ENCODE measurements around the gene ZFAND3.

ZFAND3 gene

GRCh38 chr6:38161754-38162492, 342.4 kb downstream of the ZFAND3 start:
- DNase-seq (ENCODE audit: low read depth in 4 of 4, low spot score in 1 of 4): no peak

GRCh38 chr6:38162493-38163185, 343.1 kb downstream of the ZFAND3 start:
- DNase-seq (ENCODE audit: low read depth in 4 of 4, low spot score in 1 of 4): no peak

GRCh38 chr6:38163186-38164130, 343.9 kb downstream of the ZFAND3 start:
- no peak for DNase-seq (ENCODE audit: low read depth in 4 of 4, low spot score in 1 of 4)

GRCh38 chr6:38164131-38164481, 344.6 kb downstream of the ZFAND3 start:
- DNase-seq (ENCODE audit: low read depth in 4 of 4, low spot score in 1 of 4): no peak

GRCh38 chr6:38164671-38165108, 345.2 kb downstream of the ZFAND3 start:
- no peak for DNase-seq (ENCODE audit: low read depth in 4 of 4, low spot score in 1 of 4)

GRCh38 chr6:38166411-38167240, 347.1 kb downstream of the ZFAND3 start:
- DNase-seq (ENCODE audit: low read depth in 4 of 4, low spot score in 1 of 4): no peak

- DNase-seq (ENCODE audit: low read depth in 4 of 4, low spot score in 1 of 4): no peak
These were observed 348.1 kb downstream of the ZFAND3 start for GRCh38 chr6:38167598-38167997.

GRCh38 chr6:38168126-38168525, 348.6 kb downstream of the ZFAND3 start:
- no peak for DNase-seq (ENCODE audit: low read depth in 4 of 4, low spot score in 1 of 4)

GRCh38 chr6:38168699-38169098, 349.2 kb downstream of the ZFAND3 start:
- no peak for DNase-seq (ENCODE audit: low read depth in 4 of 4, low spot score in 1 of 4)

- no peak for DNase-seq (ENCODE audit: low read depth in 4 of 4, low spot score in 1 of 4)
These were observed 349.9 kb downstream of the ZFAND3 start for GRCh38 chr6:38169221-38169976.

GRCh38 chr6:38169977-38170526, 350.5 kb downstream of the ZFAND3 start:
- DNase-seq (ENCODE audit: low read depth in 4 of 4, low spot score in 1 of 4): no peak

- no peak for DNase-seq (ENCODE audit: low read depth in 4 of 4, low spot score in 1 of 4)
These were observed 351.3 kb downstream of the ZFAND3 start for GRCh38 chr6:38170666-38171355.

GRCh38 chr6:38171997-38172738, 352.6 kb downstream of the ZFAND3 start:
- no peak for DNase-seq (ENCODE audit: low read depth in 4 of 4, low spot score in 1 of 4)

GRCh38 chr6:38172739-38173410, 353.3 kb downstream of the ZFAND3 start:
- no peak for DNase-seq (ENCODE audit: low read depth in 4 of 4, low spot score in 1 of 4)

GRCh38 chr6:38173909-38174308, 354.4 kb downstream of the ZFAND3 start:
- DNase-seq (ENCODE audit: low read depth in 4 of 4, low spot score in 1 of 4): no peak

- no peak for DNase-seq (ENCODE audit: low read depth in 4 of 4, low spot score in 1 of 4)
These were observed 354.8 kb downstream of the ZFAND3 start for GRCh38 chr6:38174315-38174714.

GRCh38 chr6:38174806-38175495, 355.4 kb downstream of the ZFAND3 start:
- DNase-seq (ENCODE audit: low read depth in 4 of 4, low spot score in 1 of 4): no peak

All from stimulated activated CD4-positive, alpha-beta T cell treated with anti-CD3 and anti-CD28 coated beads, Interleukin-1b, Interleukin-23, amount 100 ng/mL, for 24 hours (primary cell).